ENCODE measurements around the gene SH3BGRL2.

SH3BGRL2 gene

GRCh38 chr6:79630883-79631692 is at the start of gene SH3BGRL2:
SH3BGRL2 (plus strand) TSS chr6:79631329; CDS start chr6:79631462, 133 bp downstream.
- POLR2A ChIA-PET, result no interaction called here
- TF ChIP-seq, protein P1, sequence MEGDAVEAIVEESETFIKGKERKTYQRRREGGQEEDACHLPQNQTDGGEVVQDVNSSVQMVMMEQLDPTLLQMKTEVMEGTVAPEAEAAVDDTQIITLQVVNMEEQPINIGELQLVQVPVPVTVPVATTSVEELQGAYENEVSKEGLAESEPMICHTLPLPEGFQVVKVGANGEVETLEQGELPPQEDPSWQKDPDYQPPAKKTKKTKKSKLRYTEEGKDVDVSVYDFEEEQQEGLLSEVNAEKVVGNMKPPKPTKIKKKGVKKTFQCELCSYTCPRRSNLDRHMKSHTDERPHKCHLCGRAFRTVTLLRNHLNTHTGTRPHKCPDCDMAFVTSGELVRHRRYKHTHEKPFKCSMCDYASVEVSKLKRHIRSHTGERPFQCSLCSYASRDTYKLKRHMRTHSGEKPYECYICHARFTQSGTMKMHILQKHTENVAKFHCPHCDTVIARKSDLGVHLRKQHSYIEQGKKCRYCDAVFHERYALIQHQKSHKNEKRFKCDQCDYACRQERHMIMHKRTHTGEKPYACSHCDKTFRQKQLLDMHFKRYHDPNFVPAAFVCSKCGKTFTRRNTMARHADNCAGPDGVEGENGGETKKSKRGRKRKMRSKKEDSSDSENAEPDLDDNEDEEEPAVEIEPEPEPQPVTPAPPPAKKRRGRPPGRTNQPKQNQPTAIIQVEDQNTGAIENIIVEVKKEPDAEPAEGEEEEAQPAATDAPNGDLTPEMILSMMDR (IDR thresholded peaks at IDR 0.05; ENCODE audit: insufficient read depth, low read length, missing control alignments), result no peak
- CTCF ChIA-PET, result interaction anchor here (0.8 to 2.9 kb wide), 2 partner anchors 41 to 60 kb away, joined by 3 to 8 read pairs; no protein-coding TSS in a partner anchor

DNA sequence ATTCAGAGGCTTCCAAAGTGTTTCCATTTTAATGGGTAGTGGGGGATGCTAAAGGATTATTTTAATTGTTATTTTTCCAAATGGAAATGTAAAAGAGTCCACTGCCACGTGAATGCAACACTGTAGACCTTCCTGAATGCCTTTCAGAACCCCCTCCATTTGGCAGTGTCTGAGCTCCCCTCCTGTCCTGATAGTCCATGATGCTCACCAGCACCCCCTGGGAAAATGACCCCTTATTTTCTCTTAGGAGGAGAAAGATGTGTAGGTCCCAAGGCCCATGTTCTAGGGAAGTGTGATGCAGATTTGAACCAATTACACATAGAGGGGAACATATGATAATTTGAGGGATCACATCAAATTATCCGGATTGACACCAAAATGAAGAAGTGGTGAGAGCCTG is 46.8 kb upstream of the SH3BGRL2 start:
- no peak for DNase-seq (ENCODE audit: low read depth, low spot score)
- ChIA-PET POLR2A (no interaction called here), CTCF (no interaction called here)
- H3K4me3 ChIP-seq (ENCODE audit: low read depth, low read length), result no peak overlapping the region
- TF ChIP-seq, protein P1 (IDR thresholded peaks at IDR 0.05; ENCODE audit: insufficient read depth, low read length, missing control alignments), result no peak

More at GRCh38 chr6:79630883-79631692, at the start of gene SH3BGRL2:
- DNase-seq (ENCODE audit: low read depth, low spot score), result no peak
- H3K4me3 ChIP-seq (ENCODE audit: low read depth, low read length), result peak within 1 kb of the TSS; percentile 65

GRCh38 chr6:79586548-79586947 is 44.6 kb upstream of the SH3BGRL2 start:
- CTCF ChIA-PET, result no interaction called here
- no peak for DNase-seq (ENCODE audit: low read depth, low spot score)

DNA sequence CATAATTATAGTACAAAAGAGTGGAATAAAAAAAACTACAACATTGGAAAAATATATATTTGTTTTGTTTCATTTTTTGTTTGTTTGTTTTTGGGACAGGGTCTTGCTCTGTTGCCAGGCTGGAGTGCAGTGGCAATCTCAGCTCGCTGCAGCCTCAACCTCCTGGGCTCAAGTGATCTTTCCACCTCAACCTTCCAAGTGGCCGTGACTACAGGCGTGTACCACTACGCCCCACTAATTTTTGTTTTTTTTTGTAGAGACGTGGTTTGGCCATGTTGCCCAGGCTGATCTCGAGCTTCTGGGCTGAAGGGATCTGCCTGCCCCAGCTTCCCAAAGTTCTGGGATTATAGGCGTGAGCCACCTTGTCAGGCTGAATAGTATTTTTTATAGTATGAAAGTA is 41.4 kb upstream of the SH3BGRL2 start:
- POLR2A ChIA-PET, result no interaction called here
- CTCF ChIA-PET, result no interaction called here
- TF ChIP-seq, protein P1 (IDR thresholded peaks at IDR 0.05; ENCODE audit: insufficient read depth, low read length, missing control alignments), result no peak
- H3K4me3 ChIP-seq (ENCODE audit: low read depth, low read length), result no peak overlapping the region
- DNase-seq (ENCODE audit: low read depth, low spot score), result no peak

More at GRCh38 chr6:79586548-79586947, 44.6 kb upstream of the SH3BGRL2 start:
- POLR2A ChIA-PET, result no interaction called here
- H3K4me3 ChIP-seq (ENCODE audit: low read depth, low read length), result no peak overlapping the region
- TF ChIP-seq, protein P1 (IDR thresholded peaks at IDR 0.05; ENCODE audit: insufficient read depth, low read length, missing control alignments), result peak; percentile 54

GRCh38 chr6:79597155-79597554 is 34.0 kb upstream of the SH3BGRL2 start:
- ChIA-PET POLR2A (no interaction called here), CTCF (no interaction called here)
- DNase-seq (ENCODE audit: low read depth, low spot score), result no peak
- no peak overlapping the region for H3K4me3 ChIP-seq (ENCODE audit: low read depth, low read length)
- TF ChIP-seq, protein P1 (IDR thresholded peaks at IDR 0.05; ENCODE audit: insufficient read depth, low read length, missing control alignments), result no peak

- TF ChIP-seq, protein P1 (IDR thresholded peaks at IDR 0.05; ENCODE audit: insufficient read depth, low read length, missing control alignments), result no peak
- no peak for DNase-seq (ENCODE audit: low read depth, low spot score)
- H3K4me3 ChIP-seq (ENCODE audit: low read depth, low read length), result no peak overlapping the region
- CTCF ChIA-PET, result no interaction called here
- POLR2A ChIA-PET, result no interaction called here
Observed at GRCh38 chr6:79598012-79598411, 33.1 kb upstream of the SH3BGRL2 start.
